NCI-H82 treated with DMSO at 0.1 percent for 48 hours (cell line): ENCODE data around the gene PRKCA.
"Not testable (repeated sequence)": the region's sequence is repeated elsewhere in the genome, so short reads cannot be mapped to it uniquely, and the experiment has no call there.

ENCODE experiments used
- DNase-seq: peaks from one replicate; lab custom pipeline; 2025; ENCODE audit not compliant: unreplicated experiment; lab: John Stamatoyannopoulos, UW

The PRKCA gene

DNA sequence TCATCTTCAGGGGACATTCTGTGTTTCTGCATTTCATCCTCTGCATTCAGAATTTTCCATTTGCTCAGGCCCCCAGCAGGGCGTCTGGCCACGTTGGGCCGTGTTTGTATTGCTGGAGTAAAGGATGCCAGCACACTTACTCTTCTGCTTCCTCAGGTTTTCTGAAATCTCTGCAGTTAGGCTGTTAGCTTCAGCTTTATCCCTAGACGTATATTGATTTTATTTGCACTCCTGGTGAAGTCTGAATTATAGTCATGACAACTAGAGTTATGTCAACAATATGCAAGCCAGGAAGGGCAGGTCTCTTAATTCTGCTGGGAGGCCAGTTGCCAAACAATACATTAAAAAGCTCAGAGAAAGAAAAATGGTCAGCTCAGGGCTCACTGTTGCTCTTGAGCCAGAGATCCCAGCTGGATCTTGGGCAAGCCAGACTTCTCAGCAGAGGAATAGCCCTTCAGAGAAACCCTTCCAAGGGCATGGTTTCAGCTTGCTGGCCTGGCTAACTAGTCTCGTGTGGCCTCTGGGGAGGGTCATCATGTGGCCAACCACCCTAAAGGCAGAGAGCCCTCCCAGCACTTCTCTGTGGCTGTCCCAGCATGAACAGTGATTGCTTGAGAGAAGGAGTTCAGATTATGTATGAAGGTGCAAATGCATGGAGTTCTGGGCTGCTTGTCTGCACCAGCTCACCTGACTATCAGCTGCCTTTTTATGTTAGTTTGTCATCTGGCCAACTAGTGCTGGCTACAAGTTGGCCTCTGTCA is 422.3 kb downstream of the PRKCA start:
- DNase-seq: no peak

DNA sequence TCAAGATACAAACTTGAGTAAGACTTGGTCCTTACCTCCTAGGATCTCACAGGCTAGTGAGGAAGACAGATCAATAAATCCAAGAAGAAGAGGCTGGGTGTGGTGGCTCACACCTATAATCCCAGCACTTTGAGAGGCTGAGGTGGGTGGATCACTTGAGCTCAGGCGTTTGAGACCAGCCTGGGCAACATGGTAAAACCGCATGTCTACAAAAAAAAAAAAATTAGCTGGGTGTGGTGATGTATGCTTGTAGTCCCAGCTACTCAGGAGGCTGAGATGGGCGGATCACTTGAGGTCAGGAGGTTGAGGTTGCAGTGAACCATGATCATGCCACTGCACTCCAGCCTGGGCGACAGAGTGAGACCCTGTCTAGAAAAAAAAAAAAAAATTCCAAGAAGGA is 423.0 kb downstream of the PRKCA start:
- DNase-seq: not testable (repeated sequence)

DNA sequence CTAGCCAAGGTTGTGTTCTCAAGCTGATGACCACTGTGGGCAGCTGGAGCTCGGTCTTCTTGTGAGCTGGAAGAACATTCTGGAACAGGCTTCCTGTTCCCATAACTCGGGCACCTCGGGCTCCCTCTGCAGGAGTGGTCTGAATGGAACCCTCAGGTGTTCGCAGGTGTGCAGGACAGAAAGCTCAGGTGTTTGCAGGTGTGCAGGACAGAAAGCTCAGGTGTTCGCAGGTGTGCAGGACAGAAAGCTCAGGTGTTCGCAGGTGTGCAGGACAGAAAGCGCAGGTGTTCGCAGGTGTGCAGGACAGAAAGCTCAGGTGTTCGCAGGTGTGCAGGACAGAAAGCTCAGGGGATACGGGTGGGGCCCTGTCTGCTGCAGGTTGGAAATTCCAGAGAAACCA is 423.5 kb downstream of the PRKCA start:
- DNase-seq: no peak

DNA sequence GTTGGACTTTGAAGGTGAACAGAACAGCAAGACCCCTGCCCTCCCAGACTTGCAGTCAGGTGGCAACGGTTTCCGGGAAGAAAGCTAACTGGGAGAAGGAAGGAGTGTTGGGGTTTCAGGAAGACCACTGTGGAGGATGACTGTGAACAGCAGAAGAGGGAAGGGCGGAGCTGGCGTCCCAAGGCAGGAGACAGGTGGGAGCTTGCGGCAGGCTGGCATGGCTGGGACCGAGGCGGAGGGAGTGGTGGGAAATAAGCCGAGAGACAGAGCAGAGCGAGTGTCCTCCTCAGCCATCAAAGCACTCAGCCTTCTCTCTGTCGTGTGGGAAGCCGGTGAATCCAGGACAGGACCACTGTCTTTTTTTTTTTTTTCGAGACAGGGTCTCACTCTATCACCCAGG is 424.0 kb downstream of the PRKCA start:
- DNase-seq: no peak

DNA sequence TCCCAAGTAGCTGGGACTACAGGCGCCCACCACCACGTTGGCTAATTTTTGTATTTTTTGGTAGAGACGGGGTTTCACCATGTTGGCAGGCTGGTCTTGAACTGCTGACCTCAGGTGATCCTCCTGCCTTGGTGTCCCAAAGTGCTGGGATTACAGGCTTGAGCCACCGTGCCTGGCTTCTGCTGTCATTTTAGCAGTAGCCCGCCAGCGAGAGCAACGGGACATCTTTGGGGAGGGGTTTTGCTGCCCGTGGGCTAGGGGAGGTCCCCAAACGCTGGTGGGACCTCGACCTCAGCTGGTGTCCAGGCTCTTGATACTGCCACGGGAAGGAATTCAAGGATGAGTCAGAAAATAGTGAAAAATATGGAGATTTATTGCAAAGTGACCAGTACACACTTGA is 424.4 kb downstream of the PRKCA start:
- DNase-seq: no peak

DNA sequence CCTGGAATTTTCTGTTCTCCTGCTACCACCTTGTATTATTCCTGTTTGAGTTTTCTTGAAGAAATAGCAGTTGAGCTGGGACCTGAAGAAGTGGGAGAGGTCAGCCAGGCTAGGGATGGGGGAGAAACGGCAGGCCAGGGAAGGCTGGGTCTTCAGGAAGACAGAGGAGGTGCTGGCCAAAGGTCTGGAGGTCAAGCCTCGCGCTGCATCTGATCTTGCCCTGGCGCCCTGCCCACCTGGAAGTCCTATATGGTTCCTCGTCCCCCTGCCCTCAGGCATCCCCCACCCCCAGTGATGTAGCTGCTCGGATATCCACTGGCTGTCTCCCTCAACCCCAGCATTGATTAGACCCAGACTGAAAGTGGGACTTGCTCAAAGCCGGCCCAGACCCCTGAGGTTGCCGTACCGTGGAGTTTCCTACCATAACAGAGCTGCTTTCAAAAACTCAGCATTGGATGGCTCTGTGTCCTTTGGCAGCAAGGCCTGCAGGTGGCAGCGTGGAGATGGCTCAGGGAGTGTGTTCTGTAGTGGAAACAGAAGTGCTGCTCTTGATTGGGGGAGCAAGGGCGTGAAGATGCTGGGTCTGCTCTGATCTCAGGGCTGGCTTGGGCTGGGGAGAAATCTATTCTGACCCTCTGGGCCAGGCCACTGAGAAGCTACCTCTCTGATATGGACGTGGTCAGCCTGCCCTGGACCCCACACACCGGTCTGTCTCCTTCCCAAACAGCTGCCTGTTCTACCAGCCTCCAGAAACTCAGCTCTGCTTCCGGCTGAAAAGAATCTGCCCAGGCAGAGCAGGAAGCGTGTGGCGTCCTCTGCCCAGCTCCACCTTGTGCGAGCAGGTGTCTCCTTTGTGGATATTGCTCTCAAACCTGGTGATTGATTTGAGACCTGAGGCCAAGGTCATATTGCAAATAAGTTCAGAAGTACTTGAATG is 425.5 kb downstream of the PRKCA start:
- DNase-seq: peak; percentile 59

DNA sequence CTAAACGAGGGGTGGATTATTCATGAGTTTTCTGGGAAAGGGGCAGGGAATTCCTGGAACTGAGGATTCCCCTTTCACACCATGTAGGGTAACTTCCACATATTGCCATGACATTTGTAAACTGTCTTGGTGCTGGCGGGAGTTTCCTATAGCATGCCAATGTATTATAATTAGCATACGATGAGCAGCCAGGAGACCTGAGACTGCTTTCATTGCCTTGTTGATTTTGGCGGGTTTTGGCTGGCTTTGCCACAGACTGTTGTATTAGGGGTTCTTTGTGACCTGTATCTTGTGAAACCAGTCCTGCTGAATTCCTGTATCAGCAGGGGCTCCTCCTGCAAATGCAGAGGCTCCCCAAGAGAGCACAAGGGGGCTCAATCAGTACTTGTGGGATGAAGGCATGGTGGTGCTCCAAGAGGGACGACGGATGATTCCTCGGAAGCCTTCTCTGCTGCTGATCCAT is 428.1 kb downstream of the PRKCA start:
- DNase-seq: no peak

DNA sequence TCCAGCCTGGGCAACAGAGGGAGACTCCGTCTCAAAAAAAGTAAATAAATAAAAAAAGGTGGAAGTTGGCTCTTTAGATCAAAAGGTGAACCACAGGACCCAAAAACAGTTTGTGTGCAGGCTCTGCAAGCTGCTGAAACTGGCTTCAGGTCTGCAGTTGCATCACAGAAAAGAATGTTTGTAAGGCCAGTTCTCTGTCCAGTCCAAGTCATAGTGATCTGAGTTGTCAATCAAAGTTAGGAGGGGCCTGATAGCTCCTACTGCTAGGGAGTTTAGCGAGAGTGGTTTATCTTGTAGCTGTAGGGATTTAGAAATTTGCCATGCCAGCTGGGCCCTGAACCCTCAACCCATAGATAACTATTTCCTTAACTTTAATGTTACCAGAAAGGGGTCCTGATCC is 431.3 kb downstream of the PRKCA start:
- DNase-seq: no peak

DNA sequence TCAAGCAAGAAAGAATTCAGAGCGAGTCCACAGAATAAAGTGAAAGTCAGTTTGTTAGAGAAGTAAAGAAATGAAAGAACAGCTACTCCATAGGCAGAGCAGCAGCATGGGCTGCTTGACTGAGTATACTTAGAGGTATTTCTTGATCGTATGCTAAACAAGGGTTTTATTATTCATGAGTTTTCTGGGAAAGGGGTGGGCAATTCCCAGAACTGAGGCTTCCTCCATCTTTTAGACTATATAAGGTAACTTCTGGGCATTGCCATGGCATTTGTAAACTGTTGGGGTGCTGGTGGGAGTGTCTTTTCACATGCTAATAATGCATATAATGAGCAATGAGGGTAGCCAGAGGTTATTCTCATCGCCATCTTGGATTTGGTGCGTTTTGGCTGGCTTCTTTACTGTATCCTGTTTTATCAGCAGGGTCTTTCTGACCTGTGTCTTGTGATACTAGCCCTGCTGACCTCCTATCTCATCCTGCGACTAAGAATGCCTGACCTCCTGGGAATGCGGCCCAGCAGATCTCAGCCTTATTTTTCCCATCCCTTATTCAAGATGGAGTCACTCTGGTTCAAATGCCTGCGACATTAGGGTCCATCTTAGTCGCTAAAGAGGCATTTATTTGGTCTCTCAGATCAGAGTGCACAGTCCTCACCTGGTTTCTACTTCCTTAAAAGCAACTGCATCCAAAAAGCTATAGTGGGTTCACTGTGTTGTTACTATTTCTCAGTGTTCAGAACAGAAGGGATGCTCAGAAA is 432.0 kb downstream of the PRKCA start:
- no peak for DNase-seq

DNA sequence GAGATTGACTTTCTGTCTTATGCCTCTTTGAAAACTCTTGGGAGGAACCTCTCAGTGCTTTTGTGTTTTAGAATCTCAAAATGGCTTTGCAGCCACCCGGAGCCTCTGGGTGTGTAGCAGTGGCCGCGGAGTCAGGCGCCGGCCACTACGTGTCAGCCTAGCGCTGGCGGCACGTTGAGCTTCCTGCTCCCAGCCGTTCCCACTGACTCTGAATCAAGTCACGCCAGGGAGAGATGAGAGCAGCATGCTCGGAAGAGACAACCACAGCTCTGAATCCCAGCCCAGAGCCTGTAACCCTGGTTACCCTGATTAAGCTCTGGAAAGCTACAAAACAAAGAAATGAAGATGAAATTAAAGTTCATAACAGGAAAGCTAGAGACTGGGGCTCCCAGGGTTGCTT is 435.1 kb downstream of the PRKCA start:
- peak; percentile 4 for DNase-seq

DNA sequence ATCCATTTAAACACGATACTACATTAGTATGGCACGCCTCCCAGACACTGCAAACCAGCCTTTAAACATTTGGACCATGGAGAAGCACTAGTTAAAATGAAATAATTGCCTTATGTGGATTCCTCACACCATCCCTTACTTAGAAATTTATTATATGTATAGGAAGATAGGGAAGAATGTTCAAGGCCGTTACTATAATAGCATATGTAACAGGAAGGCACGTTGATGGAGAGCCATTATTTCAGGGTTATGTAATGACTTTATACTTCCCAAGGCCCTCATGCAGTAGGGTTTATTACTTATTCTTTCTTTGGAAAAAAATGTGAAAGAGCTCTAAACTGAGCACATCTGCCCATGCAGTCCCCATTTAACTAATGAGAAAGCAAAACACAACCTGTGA is 435.9 kb downstream of the PRKCA start:
- DNase-seq: no peak

DNA sequence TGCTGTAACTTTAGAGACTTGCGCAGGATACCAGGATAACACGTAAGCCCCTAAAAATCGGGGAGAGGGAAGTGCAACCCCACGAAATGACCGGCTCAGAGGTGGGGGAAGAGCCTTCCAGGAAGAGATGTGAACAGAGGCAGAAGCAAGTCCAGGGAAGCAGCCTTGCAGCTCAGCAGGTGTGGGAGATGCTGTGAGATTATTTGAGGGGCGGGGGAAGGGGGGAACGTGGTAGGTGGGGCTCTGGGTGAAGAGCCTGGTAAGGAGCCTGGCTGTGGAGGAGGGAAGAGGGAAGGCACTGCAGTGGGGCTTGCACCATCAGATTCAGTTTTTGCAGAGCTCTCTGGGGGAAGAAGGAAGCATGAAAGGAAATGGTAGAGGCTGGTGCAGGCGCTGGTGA is 437.1 kb downstream of the PRKCA start:
- DNase-seq: no peak

DNA sequence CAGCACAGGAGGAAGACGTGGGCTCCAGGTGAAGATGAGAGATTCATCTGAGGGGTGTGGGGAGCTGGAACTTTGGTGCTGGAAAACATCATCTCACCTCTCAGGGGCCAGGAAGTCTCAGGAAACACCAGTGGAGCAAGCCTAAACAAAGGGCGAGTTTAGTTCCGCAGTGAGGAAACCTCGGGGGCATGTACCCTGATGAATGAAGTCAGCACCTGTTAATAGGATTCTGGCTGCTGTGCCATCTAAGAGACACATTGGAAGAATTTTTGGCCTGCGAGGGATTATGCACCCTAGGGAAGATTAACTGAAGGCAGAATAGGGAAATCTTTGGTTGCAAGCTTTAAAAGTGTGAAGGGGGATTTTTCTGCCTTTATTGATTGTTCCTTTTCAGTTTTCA is 437.8 kb downstream of the PRKCA start:
- DNase-seq: peak; percentile 19

DNA sequence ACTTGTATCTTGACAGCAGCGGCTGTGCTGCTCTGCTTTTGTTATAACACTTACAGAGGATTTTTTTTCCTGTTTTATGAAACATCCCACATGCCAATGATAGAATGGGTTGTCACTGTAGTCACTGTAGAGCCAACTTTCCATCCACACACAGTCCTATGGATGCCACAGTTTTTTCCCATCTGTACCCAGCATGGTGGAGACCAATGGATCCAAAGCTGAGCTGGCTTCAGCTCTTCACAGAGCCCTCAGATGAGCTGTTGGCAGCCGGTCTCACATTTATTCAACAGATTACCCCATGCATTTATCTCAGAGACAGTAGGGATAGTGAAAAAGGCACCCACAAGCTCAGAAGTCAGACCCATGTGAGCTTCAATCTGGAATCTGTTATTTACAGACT is 441.1 kb downstream of the PRKCA start:
- DNase-seq: no peak

DNA sequence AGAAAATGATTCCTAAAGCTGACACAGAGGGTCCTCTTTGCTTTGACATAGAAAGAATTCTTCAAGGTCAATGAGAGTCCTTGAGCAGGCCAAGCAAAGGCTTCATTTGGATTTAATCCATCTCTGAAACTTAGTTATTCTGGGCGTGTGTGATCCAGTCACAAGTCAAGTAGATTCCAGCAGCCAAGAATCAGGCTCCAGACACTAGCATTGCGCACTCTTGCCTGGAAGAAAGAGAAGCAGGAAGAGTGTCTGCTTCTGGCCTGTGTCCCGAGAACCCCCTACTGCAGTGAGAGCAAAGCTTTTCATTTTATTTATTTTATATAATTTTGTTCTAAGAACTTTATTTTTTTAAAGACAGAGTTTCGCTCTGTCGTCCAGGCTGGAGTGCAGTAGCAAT is 444.3 kb downstream of the PRKCA start:
- DNase-seq: no peak

DNA sequence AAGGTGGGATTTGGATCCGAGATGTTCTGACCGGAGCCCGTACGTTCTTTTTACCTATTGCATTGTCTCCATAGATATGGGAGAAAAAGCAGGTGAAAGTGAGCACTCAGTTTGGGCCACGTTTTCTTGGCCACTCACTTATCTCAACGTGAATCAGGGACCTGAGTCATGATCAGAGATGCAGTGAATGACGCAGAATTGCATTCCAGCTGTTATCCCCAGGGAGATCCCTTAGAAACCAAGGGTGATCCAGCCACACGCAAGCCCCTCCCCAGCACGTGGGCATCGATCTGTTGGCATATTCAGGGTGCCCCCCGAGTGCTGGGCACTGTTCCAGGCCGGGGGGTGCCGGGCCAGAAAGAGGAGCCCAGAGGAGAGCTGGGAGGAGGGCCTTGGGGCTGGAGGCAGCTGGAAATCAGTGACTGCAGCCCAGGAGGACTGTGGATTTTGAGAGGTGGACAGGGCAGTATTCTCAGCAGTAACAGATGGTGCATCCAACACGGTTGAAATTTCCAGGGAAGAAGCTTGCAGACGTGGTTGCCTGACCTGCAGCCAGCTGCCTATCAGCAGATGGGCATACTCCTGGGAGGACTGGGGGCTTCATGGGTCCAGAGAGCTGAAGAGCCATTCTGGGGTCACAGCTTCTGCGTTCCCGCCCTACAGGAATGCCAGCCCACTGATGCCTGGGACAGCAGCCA is 445.3 kb downstream of the PRKCA start:
- peak; percentile 49 for DNase-seq

DNA sequence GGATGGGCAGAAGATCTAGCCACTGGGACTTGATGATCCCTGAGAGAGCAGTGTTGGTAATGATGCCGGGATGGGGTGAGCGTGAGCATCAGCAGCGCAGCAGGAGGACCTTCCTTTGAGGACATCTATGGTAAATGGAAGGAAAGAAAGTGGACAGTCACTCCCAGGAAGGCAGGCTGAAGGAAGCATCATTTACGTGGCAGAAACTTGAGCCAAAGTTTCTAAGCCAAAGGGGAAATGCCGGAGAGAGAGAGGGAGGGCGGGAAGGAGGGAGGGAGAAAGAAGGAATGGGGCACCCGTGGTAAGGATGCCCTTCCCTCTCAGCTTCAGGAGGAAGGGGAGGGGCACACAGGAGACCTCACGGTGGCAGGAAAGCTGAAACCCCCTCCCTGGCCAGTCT is 446.2 kb downstream of the PRKCA start:
- no peak for DNase-seq

DNA sequence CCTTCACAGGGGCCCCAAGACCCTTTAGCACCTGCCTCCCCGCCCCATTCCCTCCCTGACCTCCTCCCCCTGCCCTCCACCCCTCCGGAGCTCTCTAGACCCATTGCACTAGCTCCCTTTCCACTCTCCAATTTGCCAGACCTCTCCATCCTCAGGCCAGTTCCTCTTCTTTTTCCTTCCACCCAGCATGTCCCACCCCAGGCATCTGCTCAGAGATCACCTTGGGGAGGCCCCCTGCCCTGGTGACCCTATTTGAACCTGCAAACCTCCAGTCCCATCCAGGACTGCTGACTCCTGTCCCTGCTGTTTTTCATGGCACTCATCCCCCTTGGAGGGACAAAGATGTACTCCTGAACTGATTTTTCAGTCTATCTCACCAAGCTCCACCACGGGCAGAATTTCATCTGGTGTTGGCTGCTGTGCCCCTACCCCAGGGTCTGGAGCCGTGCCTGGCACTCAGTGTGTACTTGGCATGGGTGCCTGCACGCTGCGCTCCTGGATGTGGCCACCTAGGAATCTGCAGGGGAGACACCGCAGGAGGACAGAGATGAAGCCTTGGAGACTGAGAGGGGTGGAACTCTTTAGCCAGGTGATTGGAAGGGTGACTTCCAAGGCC is 446.9 kb downstream of the PRKCA start:
- DNase-seq: no peak

DNA sequence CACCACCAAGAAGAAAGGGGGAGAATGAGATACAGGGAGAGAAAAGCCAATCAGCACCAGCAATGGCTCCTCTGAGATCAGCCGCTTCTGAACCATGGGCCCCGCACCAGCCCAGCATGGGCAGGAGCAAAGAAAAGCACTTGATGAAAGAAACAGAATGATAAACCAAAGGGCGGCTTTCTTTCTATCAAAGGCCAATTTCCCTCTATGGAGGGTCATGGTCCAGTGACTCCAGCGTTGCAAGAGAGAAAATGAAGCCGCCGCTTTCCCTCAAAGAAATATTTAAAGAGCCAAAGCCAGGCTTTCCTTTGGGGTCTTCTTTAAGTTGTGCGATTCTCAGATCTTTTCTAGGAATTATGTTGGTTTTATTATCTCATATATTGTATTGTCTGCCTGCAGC is 447.7 kb downstream of the PRKCA start:
- DNase-seq: no peak

DNA sequence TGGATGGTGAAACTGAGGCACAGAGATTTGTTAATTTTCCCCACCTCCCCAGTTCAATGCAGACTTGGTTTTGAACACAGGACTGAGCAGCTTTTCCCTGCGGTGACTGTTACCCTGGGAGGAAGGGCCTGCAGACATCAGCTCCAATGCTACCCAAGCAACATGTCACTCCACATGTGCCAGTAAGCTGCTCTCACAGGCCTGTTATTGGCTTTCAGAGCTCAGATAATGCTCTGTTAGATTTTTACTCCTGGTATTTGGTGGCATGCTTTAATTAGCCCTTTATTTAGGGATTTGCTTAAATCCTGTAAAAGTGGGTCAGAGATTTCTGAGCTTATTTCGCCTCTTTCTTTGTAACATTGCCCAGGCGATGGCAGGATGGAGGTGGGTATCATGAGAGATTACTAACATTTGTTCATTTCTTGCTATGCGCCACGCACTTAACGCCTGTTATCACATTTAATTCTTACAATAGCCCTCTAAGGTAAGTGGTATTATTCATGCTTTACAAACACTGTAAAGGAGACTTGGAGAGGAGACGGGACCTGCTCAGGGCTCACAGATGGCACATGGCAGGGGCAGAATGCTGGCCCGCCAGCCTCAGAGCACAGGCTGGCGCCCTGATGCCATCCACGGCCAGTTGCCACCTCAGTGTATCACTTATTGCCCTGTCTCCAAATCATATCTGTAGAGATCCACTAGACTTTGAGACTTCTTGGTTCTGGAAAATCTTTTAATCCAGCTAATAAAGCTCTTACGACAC is 448.5 kb downstream of the PRKCA start:
- peak; percentile 65 for DNase-seq
